ENCODE results near the gene DUS1L.
A peak's percentile ranks its signal among the peaks of the same experiment; 100 is the strongest.

The DUS1L gene

GRCh38 chr17:82055023-82055964 is 10.3 kb downstream of the DUS1L start:
- no peak for DNase-seq

- DNase-seq, result no peak
These were observed 11.1 kb downstream of the DUS1L start for GRCh38 chr17:82054351-82055022.

- DNase-seq, result no peak
These were observed 11.9 kb downstream of the DUS1L start for GRCh38 chr17:82053556-82054263.

- DNase-seq, result no peak
These were observed 12.5 kb downstream of the DUS1L start for GRCh38 chr17:82053130-82053529.

GRCh38 chr17:82052638-82053059 is 13.0 kb downstream of the DUS1L start:
- DNase-seq, result no peak

- DNase-seq, result peak; percentile 37
These were observed 13.6 kb downstream of the DUS1L start, which contains the start of the genes GPS1 and RFNG for GRCh38 chr17:82051776-82052637. GPS1 (plus strand) TSS chr17:82051898; CDS start chr17:82051932, 34 bp downstream. RFNG (minus strand) TSS chr17:82051811; CDS start chr17:82051766, 45 bp downstream.

- no peak for DNase-seq
These were observed 14.6 kb downstream of the DUS1L start for GRCh38 chr17:82050761-82051641.

- no peak for DNase-seq
These were observed 15.3 kb downstream of the DUS1L start for GRCh38 chr17:82050152-82050760.

GRCh38 chr17:82049521-82049971 is 16.1 kb downstream of the DUS1L start:
- no peak for DNase-seq

- DNase-seq, result no peak
These were observed 16.5 kb downstream of the DUS1L start for GRCh38 chr17:82049106-82049505.

- no peak for DNase-seq
These were observed 17.0 kb downstream of the DUS1L start for GRCh38 chr17:82048571-82048971.

GRCh38 chr17:82047914-82048570 is 17.6 kb downstream of the DUS1L start:
- no peak for DNase-seq

GRCh38 chr17:82047379-82047778 is 18.2 kb downstream of the DUS1L start:
- DNase-seq, result no peak

- DNase-seq, result no peak
These were observed 18.7 kb downstream of the DUS1L start for GRCh38 chr17:82046903-82047302.

- no peak for DNase-seq
These were observed 19.6 kb downstream of the DUS1L start for GRCh38 chr17:82045936-82046484.

GRCh38 chr17:82043507-82043906 is 22.1 kb downstream of the DUS1L start:
- no peak for DNase-seq

GRCh38 chr17:82042649-82043048 is 23.0 kb downstream of the DUS1L start:
- no peak for DNase-seq

- no peak for DNase-seq
These were observed 24.3 kb downstream of the DUS1L start for GRCh38 chr17:82041144-82041814.

GRCh38 chr17:82039695-82040299 is 25.8 kb downstream of the DUS1L start:
- DNase-seq, result no peak
